ENCODE results near the gene TPP2.

The TPP2 gene

DNA sequence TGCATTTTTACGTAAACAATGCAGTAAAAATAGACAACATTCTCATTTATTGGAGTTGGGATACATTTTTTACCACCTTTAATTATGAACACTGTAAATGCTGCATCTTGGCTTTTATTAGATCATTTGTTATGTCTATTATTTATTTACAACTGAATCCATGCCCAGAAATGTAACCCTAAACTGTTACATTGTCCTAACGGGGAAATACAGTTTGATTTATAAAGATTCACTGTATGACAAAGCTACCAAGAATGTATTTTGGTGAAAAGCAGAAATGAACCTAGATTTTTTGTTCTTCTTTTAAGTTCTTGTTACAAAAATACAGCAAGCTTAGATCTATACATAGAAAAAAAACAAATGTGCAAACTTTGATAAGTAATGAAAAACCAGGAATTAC lies 97.0 kb downstream of the TPP2 start:
- DNase-seq (ENCODE audit: low read depth in 2 of 2), result no peak

DNA sequence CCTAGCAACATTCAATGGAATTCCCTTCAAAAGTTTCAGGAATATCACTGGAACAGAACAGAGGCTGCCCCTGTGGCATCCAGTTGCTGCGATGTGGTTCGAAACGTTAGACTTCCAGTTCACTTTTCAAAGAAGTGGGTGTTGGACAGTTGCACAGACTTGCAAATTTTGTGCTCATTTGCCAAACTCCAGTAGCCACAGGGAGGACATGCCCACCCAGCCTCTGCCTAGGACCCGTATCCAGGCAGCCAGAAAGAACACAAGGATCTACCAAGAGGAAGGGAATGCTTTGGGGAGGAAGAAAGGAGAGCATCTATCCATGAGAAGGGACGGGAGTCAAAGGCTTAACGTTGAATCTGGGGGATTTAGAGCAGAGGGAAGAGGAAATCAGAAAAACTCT lies 98.2 kb downstream of the TPP2 start, which contains the start of gene METTL21C:
Gene METTL21C (minus strand): TSS at position 108 of the 400 bp plus-strand sequence. CDS start 546 bp downstream, outside the sequence.
- no peak for DNase-seq (ENCODE audit: low read depth in 2 of 2)

DNA sequence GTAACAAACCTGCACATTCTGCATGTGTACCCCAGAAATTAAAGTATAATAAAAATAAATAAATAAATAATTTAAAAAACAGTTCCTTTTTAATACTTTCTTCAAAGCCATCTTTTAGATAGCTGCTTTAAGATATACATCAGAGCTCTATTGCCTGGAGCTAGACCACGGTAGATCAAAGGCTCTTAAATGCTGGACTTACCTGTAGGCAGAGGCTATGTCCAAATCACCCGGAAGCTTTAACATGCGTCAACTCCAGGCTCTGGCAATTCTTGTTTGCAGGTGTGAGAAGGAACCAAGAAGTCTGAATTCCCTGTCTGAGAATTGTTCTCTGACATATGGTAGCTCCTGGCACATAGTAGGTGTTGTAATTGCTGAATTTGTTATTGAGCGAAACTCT lies 99.7 kb downstream of the TPP2 start:
- no peak for DNase-seq (ENCODE audit: low read depth in 2 of 2)

DNA sequence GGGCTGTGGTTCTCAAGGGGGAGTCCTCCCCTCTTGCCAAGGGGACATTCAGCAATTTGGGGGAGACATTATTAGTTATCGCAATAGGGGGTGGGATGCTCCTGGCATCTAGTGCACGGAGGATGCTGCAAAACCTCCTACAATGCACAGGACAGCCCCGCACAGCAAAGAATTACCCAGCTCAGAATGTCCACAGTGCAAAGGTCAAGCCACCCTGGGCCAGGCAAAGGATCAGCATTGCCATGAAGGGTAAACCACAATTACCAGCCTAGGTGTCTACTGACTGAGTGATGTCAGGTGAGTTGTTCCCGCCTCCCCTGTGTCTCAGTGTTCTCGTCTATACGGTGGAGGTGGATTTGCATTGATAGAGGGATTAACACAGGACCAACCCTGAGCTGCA lies 100.5 kb downstream of the TPP2 start:
- no peak for DNase-seq (ENCODE audit: low read depth in 2 of 2)

DNA sequence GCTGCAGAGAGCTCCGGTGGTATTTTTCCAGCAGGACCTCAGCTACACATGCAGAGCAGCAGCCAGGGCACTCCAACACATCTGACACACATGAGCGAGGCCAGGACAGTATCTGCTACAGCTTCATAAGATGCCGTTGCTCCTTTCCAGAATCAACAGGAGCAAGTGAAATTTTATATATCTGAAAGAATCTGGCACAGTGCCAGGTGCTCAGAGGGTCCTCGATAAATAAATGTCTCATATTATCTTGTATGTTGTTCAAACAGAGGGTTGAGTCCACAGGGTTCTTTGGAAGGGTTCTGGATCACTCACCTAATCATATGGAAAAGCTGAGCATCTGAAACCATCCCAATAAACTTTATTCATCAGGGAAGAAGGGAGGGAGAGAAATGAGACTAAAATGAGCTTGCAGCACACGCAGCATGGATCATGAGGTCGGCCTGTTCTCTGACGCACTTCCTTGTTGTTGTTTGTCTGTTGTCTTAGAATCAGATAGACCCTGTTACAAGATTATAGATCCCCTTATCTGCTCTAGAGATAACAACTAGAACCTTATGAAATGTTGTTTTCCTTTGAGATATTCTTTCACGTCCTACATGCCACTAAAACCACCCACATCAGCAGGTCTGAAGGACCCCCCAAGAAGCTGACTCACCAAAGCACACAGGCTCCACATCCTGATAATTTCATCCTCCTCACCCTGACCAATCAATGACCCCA lies 101.3 kb downstream of the TPP2 start:
- no peak for DNase-seq (ENCODE audit: low read depth in 2 of 2)

DNA sequence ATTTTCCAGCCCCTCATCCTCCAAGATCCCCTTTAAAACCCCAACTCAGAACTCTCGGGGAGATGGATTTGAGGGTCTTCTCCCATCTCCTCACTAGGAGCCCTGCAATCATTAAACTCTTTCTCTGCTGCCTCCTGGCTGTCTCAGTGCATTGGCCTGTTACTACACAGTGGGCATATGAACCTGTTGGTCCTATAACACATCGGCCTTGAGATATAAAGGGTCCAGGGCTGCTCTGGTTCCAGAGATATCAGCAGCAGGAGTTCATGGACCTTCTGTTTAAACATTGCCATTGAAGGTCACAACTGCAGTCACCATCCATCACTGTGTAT lies 101.8 kb downstream of the TPP2 start:
- DNase-seq (ENCODE audit: low read depth in 2 of 2), result no peak

DNA sequence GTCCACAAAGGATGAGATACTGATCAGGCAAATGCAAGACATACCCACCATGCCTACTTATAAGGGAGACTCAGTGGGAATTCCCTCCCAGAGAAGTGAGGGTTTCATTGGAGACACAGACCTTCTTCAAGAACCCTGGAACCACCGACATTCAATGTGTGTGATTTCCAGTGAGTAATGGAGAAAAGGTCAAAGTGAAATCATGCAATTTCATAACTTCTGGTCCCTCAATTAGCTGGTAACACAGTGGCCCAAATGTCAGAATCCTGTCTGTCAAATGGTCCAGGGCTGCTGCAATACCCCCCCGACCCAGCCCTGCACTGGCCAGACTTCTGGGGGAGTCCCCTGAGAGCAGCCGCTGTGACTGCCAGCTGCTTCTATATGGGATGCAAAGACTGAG lies 102.7 kb downstream of the TPP2 start:
- DNase-seq (ENCODE audit: low read depth in 2 of 2), result no peak

DNA sequence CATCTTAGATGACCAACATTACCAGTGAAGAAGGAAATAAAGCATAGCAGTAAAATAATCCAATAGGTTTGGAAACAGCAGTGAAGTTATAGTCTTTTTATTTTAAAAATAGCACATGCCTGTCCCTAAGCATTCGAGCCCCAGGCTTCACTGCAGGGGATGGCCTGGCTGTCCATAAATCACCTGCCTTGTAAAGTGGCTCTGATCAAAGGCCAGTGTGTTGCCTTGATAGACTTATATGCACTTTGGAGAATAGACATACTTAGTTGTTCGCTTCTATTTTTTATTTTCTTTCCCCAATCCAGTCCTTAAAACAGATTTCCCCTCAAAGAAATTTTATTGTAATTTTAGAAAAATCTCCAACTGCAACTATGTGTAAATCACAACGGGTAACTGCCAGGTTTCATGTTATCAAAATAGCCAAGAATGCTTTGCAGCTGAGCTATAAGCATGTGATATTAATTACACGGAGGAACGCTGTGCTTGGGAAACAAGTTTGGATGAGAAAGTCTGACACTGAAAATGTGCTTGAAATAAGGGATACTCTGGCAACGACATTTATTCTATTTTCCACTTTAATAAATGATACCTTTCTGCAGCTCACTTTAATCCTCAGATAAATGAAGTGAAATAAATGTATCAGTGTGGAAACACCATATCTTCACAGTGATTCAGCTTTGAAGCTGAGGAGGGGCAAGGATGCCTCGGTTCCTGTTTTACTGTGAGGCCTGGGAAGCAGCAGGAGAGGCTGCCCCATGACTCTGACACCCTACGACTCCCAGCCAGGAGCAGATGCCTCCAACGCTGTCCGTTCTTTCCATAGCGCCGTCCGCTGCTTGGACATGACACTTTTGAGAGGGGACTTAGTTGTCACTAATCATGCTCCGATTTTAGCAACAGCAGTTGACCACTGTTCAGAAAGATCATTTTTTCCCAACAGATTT lies 103.6 kb downstream of the TPP2 start:
- no peak for DNase-seq (ENCODE audit: low read depth in 2 of 2)

DNA sequence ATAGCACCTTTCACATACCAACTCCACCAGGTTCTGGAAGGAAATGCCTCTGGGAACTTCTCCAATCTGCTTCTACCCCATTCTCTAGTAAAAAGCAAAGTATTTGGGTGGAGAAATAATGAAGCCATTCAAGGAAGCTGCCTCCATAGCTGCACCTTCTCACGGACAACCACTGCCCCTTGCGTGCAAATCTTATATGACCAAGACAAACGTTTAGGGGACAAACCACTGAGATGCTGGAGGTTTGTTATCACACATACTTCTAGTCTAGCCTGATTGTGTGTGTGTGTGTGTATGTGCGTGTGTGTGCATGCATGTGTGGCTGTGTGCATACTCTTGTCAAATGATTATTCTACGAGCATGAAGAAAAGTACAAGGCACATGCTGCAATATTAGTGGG lies 104.5 kb downstream of the TPP2 start:
- DNase-seq (ENCODE audit: low read depth in 2 of 2), result no peak

DNA sequence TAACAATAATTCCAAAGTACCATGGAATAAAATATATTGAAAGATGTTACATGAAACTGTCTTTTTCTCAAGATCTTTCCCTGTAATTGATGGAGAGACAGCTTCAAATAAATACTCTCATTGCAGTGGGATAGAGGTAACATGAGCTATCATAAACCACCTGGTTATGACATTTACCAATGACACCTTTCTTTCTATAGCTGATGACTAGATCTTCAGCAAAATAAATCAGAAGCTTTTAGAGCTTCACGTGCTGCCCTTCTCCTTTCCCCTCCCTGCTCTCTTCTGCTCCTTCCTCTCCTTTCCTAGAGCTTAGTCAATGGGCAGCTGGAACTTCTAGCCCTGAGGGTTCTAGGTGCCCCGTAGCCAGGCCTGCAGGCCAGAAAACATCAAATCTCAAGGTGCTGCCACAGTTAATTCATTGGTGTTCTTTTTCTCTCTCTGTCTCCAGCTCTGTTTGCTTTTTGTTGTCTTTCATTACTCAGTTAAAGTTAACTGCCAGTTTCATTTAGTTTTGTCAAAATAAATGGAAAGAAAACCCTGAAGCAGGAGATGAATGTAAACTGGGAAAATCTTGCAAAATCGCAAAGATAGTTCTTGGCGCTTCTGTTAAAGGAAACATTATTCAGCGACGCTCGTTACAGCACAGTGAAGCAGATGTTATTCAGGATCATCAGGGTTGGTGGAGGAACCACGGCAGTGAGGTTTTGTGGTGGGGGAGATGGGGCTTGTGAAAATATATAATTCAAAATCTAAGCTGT lies 106.4 kb downstream of the TPP2 start:
- DNase-seq (ENCODE audit: low read depth in 2 of 2), result no peak

DNA sequence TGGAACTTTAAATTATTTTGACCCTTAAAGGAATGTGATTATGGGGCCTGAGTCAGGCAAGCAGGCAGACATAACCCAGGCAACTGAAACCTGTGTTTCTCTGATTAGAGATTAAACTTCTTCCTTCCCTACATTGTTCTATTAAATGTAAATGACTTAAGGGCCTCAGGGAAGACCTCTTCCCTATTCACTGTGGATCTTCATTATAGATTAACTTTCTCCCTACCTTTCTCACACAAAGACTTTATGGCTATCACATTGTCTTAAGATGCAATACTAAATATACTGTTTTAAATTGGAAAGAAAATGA lies 106.9 kb downstream of the TPP2 start:
- DNase-seq (ENCODE audit: low read depth in 2 of 2), result no peak

DNA sequence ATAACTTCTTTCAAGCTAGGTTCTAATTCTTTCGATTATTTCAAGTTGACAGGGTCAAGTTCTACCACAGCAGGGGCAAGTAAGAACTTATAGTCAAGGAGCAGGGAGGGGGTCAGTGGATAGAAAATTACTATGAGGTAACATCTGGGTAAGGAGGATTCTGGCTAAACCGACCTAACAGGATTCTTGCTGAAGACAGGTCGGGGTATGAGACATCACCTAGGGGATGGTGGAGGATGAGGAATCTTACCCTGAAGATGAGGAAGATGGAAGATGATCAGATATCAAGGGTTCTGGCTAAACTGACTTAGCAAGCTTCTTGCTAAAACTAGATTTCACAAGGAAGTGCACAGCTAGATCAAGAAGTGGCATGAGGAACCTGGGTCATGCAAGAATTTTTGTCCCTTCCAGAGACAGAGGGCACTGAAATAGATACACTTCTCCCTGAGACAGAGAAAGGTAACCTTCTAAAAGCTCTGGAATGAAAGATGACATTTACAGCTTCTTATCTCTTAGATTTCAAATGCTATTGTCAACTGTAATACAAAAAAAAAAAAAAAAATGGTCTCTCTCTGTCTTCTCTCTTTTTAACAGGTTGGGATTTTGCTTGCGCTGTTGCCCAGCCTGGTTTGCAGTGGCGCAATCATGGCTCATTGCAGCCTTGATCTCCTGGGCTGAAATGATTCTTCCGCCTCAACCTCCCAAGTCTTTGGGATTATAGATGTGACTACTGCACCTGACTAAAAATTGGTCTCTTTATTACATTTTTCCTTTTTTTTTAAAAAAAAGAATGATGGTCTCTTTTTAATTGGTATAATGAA lies 107.7 kb downstream of the TPP2 start:
- no peak for DNase-seq (ENCODE audit: low read depth in 2 of 2)

DNA sequence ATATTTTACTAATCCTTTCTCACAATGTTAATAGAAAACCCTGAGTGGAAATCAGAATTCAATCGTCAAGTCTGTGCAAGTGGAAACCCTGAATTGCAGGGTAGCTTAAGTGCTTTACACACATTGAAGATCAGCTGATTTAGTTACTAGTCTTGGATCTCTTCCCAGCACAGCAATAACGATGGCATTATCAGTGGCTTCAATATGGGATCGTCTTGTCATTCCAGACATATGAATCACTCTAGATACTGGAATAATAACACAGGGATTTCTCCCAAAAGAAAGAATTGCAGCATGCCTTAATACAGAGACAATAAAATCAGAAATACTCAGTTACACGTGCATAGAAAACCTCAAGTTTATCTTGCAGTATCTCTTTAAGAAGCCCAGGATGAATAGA lies 110.7 kb downstream of the TPP2 start:
- no peak for DNase-seq (ENCODE audit: low read depth in 2 of 2)

DNA sequence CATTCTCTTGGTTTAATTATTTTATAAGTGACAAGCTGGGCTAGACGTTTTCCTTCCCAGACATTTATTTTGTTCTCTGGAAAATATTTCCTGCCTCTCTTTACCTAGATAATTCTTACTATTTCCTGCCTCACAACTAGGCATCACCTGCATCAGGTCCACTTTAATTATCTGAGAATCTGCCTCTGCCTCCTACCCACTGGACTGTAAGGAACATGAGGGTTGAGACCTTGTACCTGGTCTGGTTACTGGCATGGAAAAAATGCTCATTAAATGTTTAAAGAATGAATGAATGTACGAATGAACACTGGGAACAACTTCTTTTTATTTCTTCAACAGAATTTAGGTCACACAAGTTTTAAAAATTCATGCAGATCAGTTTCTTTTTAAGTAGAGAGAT lies 111.4 kb downstream of the TPP2 start:
- DNase-seq (ENCODE audit: low read depth in 2 of 2), result no peak

DNA sequence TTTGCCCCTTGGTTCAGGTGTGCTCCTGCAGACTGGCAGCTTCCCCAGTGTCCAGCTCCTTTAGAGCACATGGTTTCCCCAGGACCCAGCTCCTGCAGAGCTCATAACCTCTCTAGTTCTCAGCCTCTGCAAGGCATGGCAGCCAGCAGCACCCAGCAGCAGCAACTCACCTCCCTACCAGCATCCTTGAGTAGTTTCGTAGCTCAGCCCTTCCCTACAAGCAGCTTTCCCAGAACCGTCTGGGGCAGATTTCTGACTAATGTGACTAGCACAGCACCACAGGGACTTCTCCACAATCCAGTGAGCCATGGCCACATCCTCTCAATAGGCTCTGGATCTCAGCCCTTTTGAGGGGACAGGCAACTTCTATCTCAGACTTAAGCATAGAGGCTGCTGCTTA lies 112.2 kb downstream of the TPP2 start:
- DNase-seq (ENCODE audit: low read depth in 2 of 2), result no peak

DNA sequence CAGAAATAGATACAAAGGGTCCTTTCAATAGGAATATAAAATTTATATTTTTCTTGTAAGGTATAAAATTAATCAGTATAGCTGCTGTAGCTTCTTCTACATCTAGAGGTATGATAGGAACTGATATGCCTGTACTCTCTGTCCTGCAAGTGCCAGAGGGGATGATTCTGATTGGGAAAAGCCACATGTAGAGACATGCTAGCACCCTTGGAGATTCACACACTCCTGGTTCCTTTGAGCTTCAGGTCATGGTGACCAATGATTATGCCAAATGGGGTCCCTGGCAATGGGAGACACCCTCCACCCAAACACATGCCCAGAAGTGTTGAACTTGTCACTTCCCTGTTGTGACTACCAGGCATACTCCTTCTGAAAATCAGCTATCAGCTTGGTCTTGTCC lies 112.8 kb downstream of the TPP2 start:
- DNase-seq (ENCODE audit: low read depth in 2 of 2), result no peak

DNA sequence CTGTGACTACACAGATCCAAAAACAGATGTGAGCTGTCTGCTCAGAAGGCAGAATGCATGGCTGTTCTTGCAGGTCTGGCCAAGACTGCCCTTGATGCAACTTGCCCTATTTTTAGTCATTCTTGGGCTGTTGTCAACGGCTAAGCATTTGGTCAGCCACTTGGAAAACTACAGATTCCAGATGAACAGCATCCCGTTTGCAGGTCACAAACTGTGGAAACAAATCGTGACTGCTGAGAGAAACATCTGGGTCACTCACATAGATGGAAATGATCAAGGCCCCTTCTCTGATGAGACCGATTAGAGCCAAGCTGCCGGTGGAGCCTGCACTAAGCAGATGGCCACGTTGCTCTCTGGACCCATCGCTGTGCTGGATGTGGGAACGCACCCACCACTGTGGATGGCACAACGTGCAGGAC lies 113.5 kb downstream of the TPP2 start:
- no peak for DNase-seq (ENCODE audit: low read depth in 2 of 2)

DNA sequence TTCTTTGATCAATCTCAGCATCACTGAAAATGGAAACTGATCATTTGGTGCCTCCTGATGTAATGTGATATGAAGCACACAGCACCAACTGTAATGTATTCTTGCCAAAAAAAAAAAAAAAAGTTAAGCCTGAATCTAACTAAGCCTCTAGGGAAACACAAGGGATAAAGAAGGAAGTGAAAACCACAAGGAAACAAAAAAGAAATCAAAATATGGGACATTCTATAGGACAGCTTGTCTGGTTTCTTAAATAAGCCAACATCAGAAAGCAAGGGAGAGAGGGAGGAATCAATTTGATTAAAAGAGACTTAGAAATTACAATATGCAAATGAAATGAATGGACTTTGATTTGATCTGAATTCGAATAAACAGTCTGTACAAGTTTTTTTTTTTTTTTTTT lies 118.7 kb downstream of the TPP2 start:
- DNase-seq (ENCODE audit: low read depth in 2 of 2), result no peak

DNA sequence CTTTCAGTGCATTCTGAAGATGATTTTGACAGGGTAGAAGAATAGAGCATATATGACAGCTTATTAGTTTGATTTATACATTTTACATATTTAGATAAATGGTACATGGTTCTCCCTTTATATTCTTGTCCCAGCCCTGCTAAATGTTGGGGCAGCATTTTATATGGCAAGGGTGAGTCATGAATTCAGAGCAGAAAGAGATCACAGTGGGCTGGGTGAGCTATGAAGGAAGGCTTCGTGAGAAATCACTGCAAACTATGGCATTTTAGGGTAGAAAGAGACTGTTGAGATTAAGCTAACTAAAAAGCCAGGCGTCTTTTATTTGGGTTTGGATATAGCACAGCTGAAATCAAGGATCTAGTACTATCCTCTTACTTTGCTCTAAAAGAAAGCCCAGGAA lies 122.0 kb downstream of the TPP2 start:
- no peak for DNase-seq (ENCODE audit: low read depth in 2 of 2)

DNA sequence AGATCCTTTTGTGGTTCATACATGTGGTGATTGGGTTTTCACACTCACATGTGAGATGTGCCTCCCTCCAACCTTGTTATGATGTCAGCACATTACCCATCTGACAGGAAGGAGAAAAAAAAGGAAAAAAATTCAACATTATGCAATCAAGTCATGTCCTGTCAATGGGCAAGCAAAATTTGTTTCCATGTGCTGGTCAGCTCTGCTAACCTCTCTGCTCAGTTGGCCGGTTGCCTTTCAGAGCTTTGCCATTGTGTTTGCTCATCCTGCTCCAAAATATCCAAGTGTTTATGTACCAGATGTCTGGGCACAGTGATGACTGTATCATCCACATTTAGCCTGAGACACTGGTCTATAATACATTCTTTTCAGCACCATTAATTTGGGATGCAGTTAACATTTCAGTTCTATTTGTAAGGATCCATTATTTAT lies 125.0 kb downstream of the TPP2 start:
- no peak for DNase-seq (ENCODE audit: low read depth in 2 of 2)

DNA sequence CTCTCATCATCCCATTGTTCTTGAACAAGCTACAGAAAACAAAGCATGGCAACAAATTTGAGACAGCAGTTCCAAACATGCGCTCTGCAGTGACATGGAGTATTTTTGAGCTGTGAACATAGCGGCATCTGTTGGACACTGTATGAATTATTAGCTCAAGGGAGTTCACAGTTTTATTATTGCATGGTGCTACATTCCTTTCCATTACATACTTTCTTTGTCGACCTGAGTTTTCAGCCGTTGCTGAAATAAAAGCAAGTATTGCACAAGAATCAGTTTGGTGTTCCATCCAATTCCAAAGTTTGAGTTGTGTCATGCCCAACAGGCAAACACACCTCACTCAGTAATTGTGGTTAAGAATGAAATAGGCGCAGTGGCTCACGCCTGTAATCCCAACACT lies 128.1 kb downstream of the TPP2 start:
- DNase-seq (ENCODE audit: low read depth in 2 of 2), result no peak

DNA sequence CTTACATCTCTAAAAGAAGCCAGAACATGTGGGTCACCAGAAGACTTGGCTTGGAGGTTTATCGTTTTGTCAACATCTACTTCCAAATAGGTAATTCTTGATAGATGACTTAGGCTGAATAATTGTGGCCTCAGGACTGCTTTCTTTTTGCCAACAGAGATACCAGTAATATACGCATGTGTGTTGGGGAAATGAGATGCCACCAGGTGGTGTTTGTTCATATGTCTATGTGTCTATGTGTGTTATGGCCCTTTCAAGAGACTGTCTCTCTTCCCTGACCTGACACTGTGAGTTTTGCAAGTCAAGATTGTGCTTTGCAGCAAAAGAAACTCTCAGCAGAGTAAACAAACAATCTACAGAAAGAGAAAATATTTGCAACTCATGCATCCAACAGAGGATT lies 129.6 kb downstream of the TPP2 start:
- DNase-seq (ENCODE audit: low read depth in 2 of 2), result no peak
